Peyer's patch (tissue), 4 donors: ENCODE results near the gene GRIN2C.

Source experiments
- POLR2A ChIP-seq, 2 donors: fragments of 450-650 bp; IDR thresholded peaks; one replicate each; pipeline ENCODE4 v1.5.1; 2017; ENCODE audit warnings: antibody characterized with exemption in 2 of 2, mild to moderate bottlenecking in 2 of 2, moderate library complexity in 2 of 2
- TF ChIP-seq, protein P1 (sequence below), 6 experiments: fragments of 450-650 bp in 4 of 6; fragments of 200-600 bp in 2 of 6; sonication (generic) in 1 of 6; IDR thresholded peaks; one replicate each; pipeline ENCODE4 v1.5.1; 2017 to 2019; ENCODE audit warnings: antibody characterized with exemption in 6 of 6, mild to moderate bottlenecking in 3 of 6, moderate library complexity in 1 of 6

- TF ChIP-seq, protein P1, sequence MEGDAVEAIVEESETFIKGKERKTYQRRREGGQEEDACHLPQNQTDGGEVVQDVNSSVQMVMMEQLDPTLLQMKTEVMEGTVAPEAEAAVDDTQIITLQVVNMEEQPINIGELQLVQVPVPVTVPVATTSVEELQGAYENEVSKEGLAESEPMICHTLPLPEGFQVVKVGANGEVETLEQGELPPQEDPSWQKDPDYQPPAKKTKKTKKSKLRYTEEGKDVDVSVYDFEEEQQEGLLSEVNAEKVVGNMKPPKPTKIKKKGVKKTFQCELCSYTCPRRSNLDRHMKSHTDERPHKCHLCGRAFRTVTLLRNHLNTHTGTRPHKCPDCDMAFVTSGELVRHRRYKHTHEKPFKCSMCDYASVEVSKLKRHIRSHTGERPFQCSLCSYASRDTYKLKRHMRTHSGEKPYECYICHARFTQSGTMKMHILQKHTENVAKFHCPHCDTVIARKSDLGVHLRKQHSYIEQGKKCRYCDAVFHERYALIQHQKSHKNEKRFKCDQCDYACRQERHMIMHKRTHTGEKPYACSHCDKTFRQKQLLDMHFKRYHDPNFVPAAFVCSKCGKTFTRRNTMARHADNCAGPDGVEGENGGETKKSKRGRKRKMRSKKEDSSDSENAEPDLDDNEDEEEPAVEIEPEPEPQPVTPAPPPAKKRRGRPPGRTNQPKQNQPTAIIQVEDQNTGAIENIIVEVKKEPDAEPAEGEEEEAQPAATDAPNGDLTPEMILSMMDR (IDR thresholded peaks at IDR 0.05), result no peak
- no peak for TF ChIP-seq POLR2A (IDR thresholded peaks at IDR 0.05)
Measured at GRCh38 chr17:74873874-74874614, 14.4 kb upstream of the GRIN2C start.
